Measurements from ENCODE around the gene ZNF419.
"Not testable (repeated sequence)": the region's sequence is repeated elsewhere in the genome, so short reads cannot be mapped to it uniquely, and the experiment has no call there.

ZNF419 gene

GRCh38 chr19:57487477-57488298 is at the start of gene ZNF419:
Gene ZNF419, plus strand, starts transcription at chr19:57487750. Its CDS starts 201 bp downstream, at chr19:57487951.
- peak; percentile 93 for DNase-seq

DNA sequence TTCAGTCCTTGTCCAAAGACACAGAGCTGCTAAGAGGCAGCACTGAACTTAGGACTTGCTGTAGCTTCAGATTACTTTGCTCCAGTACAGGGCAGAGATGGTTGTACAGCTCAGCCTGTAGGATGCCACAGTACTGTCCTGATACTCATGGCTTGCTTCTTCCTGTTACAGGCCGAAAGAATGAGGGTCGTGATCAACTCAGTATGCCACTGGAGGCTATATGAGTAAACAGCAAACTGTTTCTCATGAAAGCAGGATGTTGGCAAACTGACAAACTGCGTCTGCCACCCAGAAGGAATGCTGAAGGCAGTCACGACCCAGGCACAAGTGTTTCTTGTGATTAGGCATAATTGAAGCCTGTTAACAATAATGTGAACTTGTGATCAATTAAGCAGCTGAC is 49.6 kb upstream of the ZNF419 start:
- DNase-seq: no peak

GRCh38 chr19:57438925-57439324 is 48.6 kb upstream of the ZNF419 start:
- no peak for DNase-seq

- no peak for DNase-seq
Observed at GRCh38 chr19:57441979-57442752, 45.4 kb upstream of the ZNF419 start.

- no peak for DNase-seq
Observed at GRCh38 chr19:57443121-57443696, 44.3 kb upstream of the ZNF419 start.

GRCh38 chr19:57452307-57452706 is 35.2 kb upstream of the ZNF419 start:
- DNase-seq: no peak

GRCh38 chr19:57465680-57466381 is 21.7 kb upstream of the ZNF419 start:
- no peak for DNase-seq

DNA sequence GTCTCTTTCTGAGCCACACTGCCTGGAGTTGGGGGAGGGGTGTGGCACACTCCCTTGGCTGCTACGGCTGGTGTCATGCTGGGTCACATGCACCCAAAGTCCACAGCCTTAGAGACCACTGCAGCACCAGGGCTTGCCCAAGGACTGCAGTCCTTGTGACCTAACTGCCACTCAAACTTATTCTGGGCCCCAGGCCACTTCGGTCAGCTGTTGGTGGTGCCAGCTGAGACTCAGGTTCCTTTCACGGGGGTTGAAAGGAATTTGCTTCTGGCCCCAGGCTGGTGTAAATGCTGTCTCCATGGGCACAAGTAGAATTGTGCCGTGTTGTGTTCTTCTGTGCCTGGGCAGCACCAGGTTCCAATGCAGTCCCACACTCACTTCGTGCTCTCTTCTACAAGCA is 21.1 kb upstream of the ZNF419 start:
- DNase-seq: no peak

DNA sequence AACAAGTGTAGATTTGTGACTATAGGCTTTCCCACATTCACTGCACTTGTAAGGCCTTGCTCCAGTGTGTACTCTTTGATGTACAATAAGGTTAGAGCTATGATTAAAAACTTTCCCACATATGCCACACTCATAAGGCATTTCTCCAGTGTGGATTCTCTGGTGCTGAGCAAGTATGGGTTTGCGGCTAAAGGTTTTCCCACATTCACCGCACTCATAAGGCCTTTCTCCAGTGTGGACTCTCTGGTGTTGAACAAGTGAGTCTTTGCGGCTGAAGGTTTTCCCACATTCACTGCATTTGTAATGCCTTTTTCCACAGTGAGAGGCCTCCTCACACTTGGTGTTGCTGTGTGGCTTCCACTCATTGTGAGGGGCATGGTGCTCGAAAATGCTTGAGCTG is 13.9 kb upstream of the ZNF419 start:
- no peak for DNase-seq

- peak; percentile 91 for DNase-seq
Observed at GRCh38 chr19:57477191-57478008, 10.2 kb upstream of the ZNF419 start, which contains the start of gene ZNF772. Gene ZNF772, minus strand, starts transcription at chr19:57477566. Its CDS starts 257 bp downstream, at chr19:57477309.

DNA sequence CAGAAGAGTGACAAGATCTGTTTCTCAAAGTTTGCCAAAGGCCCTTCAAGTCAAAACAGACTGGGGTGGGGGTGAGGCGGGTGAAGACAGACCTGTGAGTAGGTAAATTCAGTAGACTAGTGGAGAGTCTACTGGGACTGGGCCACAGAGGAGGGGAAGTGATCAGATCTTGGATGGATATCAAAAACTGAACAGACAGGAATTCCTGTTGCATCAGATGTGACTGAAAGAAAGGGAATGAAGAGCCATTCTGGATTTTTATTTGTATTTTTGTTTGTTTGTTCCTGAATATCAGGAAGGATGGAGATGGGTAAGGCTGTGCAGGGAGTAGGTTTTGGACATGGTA is 722 bp downstream of the ZNF419 start:
- not testable (repeated sequence) for DNase-seq

DNA sequence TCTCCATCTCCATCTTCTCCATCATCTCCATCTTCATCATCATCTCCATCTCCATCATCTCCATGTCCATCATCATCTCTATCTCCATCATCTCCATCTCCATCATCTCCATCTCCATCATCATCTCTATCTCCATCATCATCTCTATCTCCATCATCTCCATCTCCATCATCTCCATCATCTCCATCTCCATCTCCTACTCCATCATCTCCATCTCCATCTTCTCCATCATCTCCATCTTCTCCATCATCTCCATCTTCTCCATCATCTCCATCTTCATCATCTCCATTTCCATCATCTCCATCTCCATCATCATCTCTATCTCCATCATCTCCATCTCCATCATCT is 11.8 kb downstream of the ZNF419 start:
- DNase-seq: not testable (repeated sequence)

GRCh38 chr19:57499680-57500395 is 12.3 kb downstream of the ZNF419 start, which contains the start of gene ZNF773:
Gene ZNF773, plus strand, starts transcription at chr19:57499938. Its CDS starts 143 bp downstream, at chr19:57500081.
- DNase-seq: peak; percentile 83

DNA sequence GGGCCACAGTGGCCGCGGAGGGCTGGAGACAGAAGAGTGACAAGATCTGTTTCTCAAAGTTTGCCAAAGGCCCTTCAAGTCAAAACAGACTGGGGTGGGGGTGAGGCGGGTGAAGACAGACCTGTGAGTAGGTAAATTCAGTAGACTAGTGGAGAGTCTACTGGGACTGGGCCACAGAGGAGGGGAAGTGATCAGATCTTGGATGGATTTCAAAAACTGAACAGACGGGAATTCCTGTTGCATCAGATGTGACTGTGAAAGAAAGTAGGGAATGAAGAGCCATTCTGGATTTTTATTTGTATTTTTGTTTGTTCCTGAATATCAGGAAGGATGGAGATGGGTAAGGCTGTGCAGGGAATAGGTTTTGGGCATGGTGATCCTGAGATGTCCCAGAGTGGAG is 12.8 kb downstream of the ZNF419 start:
- not testable (repeated sequence) for DNase-seq

GRCh38 chr19:57506163-57506562 is 18.6 kb downstream of the ZNF419 start:
- DNase-seq: no peak

DNA sequence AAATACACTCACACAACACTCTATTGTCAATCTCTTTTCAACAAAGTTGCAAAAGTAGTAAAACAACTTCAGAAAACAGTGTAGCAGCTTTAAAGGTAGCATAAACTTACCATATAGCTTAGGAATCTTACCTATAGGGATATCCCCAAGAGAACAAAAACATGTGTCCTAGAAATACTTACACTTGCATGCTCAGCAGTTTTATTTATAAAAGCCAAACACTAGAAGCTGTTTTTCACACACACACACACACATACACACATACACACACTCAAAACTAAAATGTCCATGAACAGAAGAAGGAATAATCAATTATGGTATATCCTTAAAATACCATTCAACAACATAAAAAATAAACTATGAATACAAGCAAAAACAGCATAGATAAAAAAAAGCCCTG is 23.9 kb downstream of the ZNF419 start:
- DNase-seq: no peak

DNA sequence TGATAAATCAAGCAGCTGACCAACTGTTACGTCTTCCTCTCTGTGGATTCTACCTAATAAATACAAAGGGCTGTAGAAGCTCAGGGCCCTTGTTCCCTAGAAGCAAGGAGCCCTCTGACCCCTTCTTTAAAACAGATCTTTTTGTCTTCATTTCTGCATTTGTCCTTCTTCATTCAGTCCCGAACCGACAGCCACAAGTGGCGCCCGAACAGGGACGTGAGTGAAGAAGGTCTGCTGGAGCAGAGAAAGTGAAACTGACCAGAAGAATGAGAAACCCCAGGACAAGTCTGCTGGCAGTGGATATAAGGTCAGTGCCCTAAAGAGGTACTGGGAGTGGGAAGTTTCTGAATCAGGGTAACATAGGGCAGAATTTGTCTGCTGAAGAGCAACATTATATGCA is 25.3 kb downstream of the ZNF419 start:
- DNase-seq: no peak

DNA sequence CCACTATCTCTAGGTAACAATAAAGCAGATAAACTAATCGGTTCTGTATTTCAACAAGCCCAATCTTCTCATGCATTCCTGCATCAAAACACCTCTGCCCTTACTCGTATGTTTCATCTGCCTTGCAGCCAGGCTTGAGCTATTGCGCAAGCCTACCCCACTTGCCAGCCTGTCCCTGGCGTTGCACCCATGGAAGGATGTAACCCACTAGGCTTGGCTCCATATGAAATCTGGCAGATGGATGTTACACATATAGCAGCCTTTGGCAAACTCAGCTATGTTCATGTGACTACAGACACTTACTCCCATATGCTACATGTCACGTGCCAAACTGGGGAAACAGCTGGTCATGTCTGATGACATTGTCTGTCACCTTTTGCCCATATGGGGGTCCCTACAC is 27.7 kb downstream of the ZNF419 start:
- no peak for DNase-seq

DNA sequence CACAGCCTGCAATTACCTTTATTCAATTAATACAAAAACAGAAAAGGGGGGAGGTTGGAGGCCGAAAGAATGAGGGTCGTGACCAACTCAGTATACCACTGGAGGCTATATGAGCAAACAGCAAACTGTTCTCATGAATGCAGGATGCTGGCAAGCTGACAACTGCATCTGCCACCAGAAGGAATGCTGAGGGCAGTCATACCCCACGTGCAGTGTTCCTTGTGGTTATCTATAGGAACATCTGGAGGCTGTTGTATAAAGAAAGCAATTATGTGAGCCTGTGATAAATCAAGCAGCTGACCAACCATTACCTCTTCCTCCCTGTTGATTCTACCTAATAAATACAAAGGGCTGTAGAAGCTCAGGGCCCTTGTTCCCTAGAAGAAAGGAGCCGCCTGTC is 30.5 kb downstream of the ZNF419 start:
- DNase-seq: not testable (repeated sequence)

GRCh38 chr19:57527136-57527881 is 39.8 kb downstream of the ZNF419 start, which contains the start of gene ZNF549:
Gene ZNF549, plus strand, starts transcription at chr19:57527356. Its CDS starts 218 bp downstream, at chr19:57527574.
- peak; percentile 95 for DNase-seq

Measured in NCI-H774 (cell line).